ENCODE data around the gene ACMSD. TPM values are rescaled to one million over a fixed set of nuclear protein-coding genes. Genes with fewer than 3 reads are reported as not detected.

ACMSD gene
- polyA plus RNA-seq, 1 experiment = not detected

DNA sequence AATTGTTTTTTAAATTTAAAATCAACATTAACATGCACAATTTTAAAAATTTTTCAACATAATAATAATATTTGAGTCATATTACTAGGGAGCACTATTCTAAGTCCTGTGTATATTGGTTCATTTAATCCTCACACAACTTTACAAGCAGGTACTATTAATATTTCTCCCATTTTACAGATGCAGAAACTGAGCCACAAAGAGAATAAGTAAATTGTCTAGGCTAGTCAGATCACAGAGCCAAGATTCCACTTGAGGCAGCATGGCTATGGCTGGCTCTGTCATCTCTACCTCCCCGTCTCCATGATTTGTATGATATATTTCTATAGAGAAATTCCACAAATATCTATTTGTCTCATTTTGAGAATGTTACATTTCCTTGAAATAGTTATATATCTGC, 95.3 kb downstream of the ACMSD start:
- ChIA-PET CTCF (no interaction called here), POLR2A (no interaction called here)
- peaks cover 1% of the 10 kb centered on the region; the same call in 1 of the 2 replicates for H3K36me3 ChIP-seq (ENCODE audit: control insufficient read depth, insufficient read depth, low read length)
- no peaks in the 10 kb centered on the region for H3K27me3 ChIP-seq (ENCODE audit: control insufficient read depth, insufficient read depth, low read length)
- TF ChIP-seq, protein P1, sequence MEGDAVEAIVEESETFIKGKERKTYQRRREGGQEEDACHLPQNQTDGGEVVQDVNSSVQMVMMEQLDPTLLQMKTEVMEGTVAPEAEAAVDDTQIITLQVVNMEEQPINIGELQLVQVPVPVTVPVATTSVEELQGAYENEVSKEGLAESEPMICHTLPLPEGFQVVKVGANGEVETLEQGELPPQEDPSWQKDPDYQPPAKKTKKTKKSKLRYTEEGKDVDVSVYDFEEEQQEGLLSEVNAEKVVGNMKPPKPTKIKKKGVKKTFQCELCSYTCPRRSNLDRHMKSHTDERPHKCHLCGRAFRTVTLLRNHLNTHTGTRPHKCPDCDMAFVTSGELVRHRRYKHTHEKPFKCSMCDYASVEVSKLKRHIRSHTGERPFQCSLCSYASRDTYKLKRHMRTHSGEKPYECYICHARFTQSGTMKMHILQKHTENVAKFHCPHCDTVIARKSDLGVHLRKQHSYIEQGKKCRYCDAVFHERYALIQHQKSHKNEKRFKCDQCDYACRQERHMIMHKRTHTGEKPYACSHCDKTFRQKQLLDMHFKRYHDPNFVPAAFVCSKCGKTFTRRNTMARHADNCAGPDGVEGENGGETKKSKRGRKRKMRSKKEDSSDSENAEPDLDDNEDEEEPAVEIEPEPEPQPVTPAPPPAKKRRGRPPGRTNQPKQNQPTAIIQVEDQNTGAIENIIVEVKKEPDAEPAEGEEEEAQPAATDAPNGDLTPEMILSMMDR (IDR thresholded peaks at IDR 0.05; ENCODE audit: insufficient read depth, low read depth, low read length) = no peak
- H3K4me3 ChIP-seq (ENCODE audit: low read depth, low read length) = no peak overlapping the region
- DNase-seq (ENCODE audit: low read depth) = no peak

GRCh38 chr2:134934150-134934549, 95.7 kb downstream of the ACMSD start:
- no peak for DNase-seq (ENCODE audit: low read depth)
- ChIA-PET POLR2A (no interaction called here), CTCF (no interaction called here)
- Histone ChIP-seq H3K27me3 (ENCODE audit: control insufficient read depth, insufficient read depth, low read length) (no peaks in the 10 kb centered on the region), H3K4me3 (ENCODE audit: low read depth, low read length) (no peak overlapping the region), H3K36me3 (ENCODE audit: control insufficient read depth, insufficient read depth, low read length) (peaks cover 1% of the 10 kb centered on the region; the same call in 1 of the 2 replicates)
- TF ChIP-seq, protein P1 (IDR thresholded peaks at IDR 0.05; ENCODE audit: insufficient read depth, low read depth, low read length) = no peak

GRCh38 chr2:134934641-134935040, 96.2 kb downstream of the ACMSD start:
- TF ChIP-seq, protein P1 (IDR thresholded peaks at IDR 0.05; ENCODE audit: insufficient read depth, low read depth, low read length) = no peak
- CTCF ChIA-PET = no interaction called here
- POLR2A ChIA-PET = no interaction called here

GRCh38 chr2:134936691-134937090, 98.3 kb downstream of the ACMSD start:
- H3K27me3 ChIP-seq (ENCODE audit: control insufficient read depth, insufficient read depth, low read length) = no peaks in the 10 kb centered on the region
- CTCF ChIA-PET = no interaction called here
- H3K36me3 ChIP-seq (ENCODE audit: control insufficient read depth, insufficient read depth, low read length) = peaks cover 1% of the 10 kb centered on the region; the same call in 1 of the 2 replicates
- TF ChIP-seq, protein P1 (IDR thresholded peaks at IDR 0.05; ENCODE audit: insufficient read depth, low read depth, low read length) = no peak
- POLR2A ChIA-PET = no interaction called here
- no peak overlapping the region for H3K4me3 ChIP-seq (ENCODE audit: low read depth, low read length)
- DNase-seq (ENCODE audit: low read depth) = no peak

More at GRCh38 chr2:134934641-134935040, 96.2 kb downstream of the ACMSD start:
- Histone ChIP-seq H3K27me3 (ENCODE audit: control insufficient read depth, insufficient read depth, low read length) (no peaks in the 10 kb centered on the region), H3K36me3 (ENCODE audit: control insufficient read depth, insufficient read depth, low read length) (peaks cover 1% of the 10 kb centered on the region; the same call in 1 of the 2 replicates), H3K4me3 (ENCODE audit: low read depth, low read length) (no peak overlapping the region)
- no peak for DNase-seq (ENCODE audit: low read depth)

DNA sequence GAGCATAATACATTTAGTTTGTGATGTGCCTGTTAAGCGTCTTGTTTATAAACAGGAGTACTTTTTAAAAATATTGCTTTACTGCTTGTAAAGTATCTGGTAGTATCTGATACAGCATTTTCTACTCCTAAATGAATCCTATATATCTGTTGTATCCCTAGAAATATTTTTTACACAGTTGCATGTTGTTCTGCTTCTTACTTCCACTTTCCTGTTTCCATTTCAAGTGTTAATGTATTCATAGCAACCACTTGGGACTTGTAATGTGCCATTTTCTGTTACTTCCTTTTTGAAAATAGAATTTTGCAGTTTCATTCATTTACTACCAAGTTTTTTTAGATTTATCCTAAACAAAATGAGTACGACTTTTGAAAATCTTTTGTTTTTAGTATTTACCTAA, 105.1 kb downstream of the ACMSD start:
- no peaks in the 10 kb centered on the region for H3K27me3 ChIP-seq (ENCODE audit: control insufficient read depth, insufficient read depth, low read length)
- TF ChIP-seq, protein P1 (IDR thresholded peaks at IDR 0.05; ENCODE audit: insufficient read depth, low read depth, low read length) = no peak
- ChIA-PET POLR2A (no interaction called here), CTCF (no interaction called here)
- H3K4me3 ChIP-seq (ENCODE audit: low read depth, low read length) = no peak overlapping the region
- DNase-seq (ENCODE audit: low read depth) = no peak
- H3K36me3 ChIP-seq (ENCODE audit: control insufficient read depth, insufficient read depth, low read length) = peaks cover 2% of the 10 kb centered on the region
